ENCODE measurements around the gene MEIKIN.

Gene MEIKIN

GRCh38 chr5:131990716-131991115 lies 45.3 kb upstream of the MEIKIN start:
- TF ChIP-seq CTCF (IDR thresholded peaks at IDR 0.05; ENCODE audit: low read depth, low read length), result no peak
- no peak overlapping the region for H3K4me3 ChIP-seq (ENCODE audit: low read depth, low read length)

GRCh38 chr5:131988601-131989000 lies 43.1 kb upstream of the MEIKIN start:
- H3K4me3 ChIP-seq (ENCODE audit: low read depth, low read length), result no peak overlapping the region
- in situ Hi-C loops (cut with HindIII; ENCODE audit: low sequenced_read_pairs), result no loop called here
- TF ChIP-seq CTCF (IDR thresholded peaks at IDR 0.05; ENCODE audit: low read depth, low read length), result no peak
- no peak for DNase-seq (ENCODE audit: low read depth, low spot score)

More at GRCh38 chr5:131990716-131991115, 45.3 kb upstream of the MEIKIN start:
- in situ Hi-C loops (cut with HindIII; ENCODE audit: low sequenced_read_pairs), result no loop called here
- no peak for DNase-seq (ENCODE audit: low read depth, low spot score)

- no peak for TF ChIP-seq CTCF (IDR thresholded peaks at IDR 0.05; ENCODE audit: low read depth, low read length)
- DNase-seq (ENCODE audit: low read depth, low spot score), result no peak
- H3K4me3 ChIP-seq (ENCODE audit: low read depth, low read length), result no peak overlapping the region
- in situ Hi-C loops (cut with HindIII; ENCODE audit: low sequenced_read_pairs), result no loop called here
Measured at GRCh38 chr5:131987251-131987650, 41.8 kb upstream of the MEIKIN start.

GRCh38 chr5:131986161-131986912 lies 40.9 kb upstream of the MEIKIN start:
- no peak for TF ChIP-seq CTCF (IDR thresholded peaks at IDR 0.05; ENCODE audit: low read depth, low read length)
- H3K4me3 ChIP-seq (ENCODE audit: low read depth, low read length), result no peak overlapping the region
- no peak for DNase-seq (ENCODE audit: low read depth, low spot score)
- in situ Hi-C loops (cut with HindIII; ENCODE audit: low sequenced_read_pairs), result no loop called here

GRCh38 chr5:131984956-131985665 lies 39.6 kb upstream of the MEIKIN start:
- in situ Hi-C loops (cut with HindIII; ENCODE audit: low sequenced_read_pairs), result no loop called here
- no peak overlapping the region for H3K4me3 ChIP-seq (ENCODE audit: low read depth, low read length)
- no peak for DNase-seq (ENCODE audit: low read depth, low spot score)
- no peak for TF ChIP-seq CTCF (IDR thresholded peaks at IDR 0.05; ENCODE audit: low read depth, low read length)

GRCh38 chr5:131983244-131983771 lies 37.8 kb upstream of the MEIKIN start:
- no peak overlapping the region for H3K4me3 ChIP-seq (ENCODE audit: low read depth, low read length)
- in situ Hi-C loops (cut with HindIII; ENCODE audit: low sequenced_read_pairs), result no loop called here
- no peak for TF ChIP-seq CTCF (IDR thresholded peaks at IDR 0.05; ENCODE audit: low read depth, low read length)
- DNase-seq (ENCODE audit: low read depth, low spot score), result peak; percentile 9
